ENCODE measurements around the gene CAMTA1. TPM values are rescaled to one million over a fixed set of nuclear protein-coding genes. Genes with fewer than 3 reads are reported as not detected.

The CAMTA1 gene
- total and polyA plus RNA-seq, 9 of the 15 experiments (the other 6 are each of a cell fraction or from before 2014, with no cell fraction given): 43.9 to 161 (median 65.9) TPM

DNA sequence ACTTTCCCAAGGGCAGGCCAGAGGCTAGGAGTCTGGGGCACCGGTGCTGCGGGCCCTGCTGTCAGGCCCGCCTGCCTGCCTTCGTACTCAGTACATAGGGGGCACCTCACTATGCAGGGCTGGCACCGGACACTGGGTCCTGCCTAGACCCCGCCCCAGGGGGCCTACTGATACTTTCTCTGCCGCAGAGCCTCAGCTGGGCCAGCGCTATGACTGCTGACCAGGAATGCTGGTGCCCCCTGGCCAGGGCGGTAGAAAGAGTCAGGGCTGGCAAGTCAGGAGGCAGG, 857.1 kb downstream of the CAMTA1 start:
- no peaks in the 10 kb centered on the region for H3K36me3 ChIP-seq (ENCODE audit: control insufficient read depth, insufficient read depth, low read length)
- WGBS (ENCODE audit: insufficient coverage, low coverage, missing lambda C conversion rate): 0% methylated on average over 9 of the region's 9 CpGs
- H3K4me2 ChIP-seq (ENCODE audit: insufficient read depth, low read length): no peak overlapping the region
- no peak for TF ChIP-seq ZKSCAN3 (CRISPR knock-in tag; IDR thresholded peaks at IDR 0.05)
- no peak for TF ChIP-seq SIN3A (IDR thresholded peaks at IDR 0.05; ENCODE audit: borderline replicate concordance in 2 of 2, control insufficient read depth in 1 of 2, low read depth in 2 of 2, low read length in 2 of 2)
- no peak for TF ChIP-seq ARID2 (IDR thresholded peaks at IDR 0.05)
- no peak for TF ChIP-seq ZNF143 (CRISPR knock-in tag; IDR thresholded peaks at IDR 0.05)
- TF ChIP-seq NFYB (IDR thresholded peaks at IDR 0.05; ENCODE audit: extremely low read depth, insufficient read length): no peak
- TF ChIP-seq ZNF436 (CRISPR knock-in tag; IDR thresholded peaks at IDR 0.05): no peak
- TF ChIP-seq, protein P1, sequence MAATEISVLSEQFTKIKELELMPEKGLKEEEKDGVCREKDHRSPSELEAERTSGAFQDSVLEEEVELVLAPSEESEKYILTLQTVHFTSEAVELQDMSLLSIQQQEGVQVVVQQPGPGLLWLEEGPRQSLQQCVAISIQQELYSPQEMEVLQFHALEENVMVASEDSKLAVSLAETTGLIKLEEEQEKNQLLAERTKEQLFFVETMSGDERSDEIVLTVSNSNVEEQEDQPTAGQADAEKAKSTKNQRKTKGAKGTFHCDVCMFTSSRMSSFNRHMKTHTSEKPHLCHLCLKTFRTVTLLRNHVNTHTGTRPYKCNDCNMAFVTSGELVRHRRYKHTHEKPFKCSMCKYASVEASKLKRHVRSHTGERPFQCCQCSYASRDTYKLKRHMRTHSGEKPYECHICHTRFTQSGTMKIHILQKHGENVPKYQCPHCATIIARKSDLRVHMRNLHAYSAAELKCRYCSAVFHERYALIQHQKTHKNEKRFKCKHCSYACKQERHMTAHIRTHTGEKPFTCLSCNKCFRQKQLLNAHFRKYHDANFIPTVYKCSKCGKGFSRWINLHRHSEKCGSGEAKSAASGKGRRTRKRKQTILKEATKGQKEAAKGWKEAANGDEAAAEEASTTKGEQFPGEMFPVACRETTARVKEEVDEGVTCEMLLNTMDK (IDR thresholded peaks at IDR 0.05; ENCODE audit: borderline replicate concordance, insufficient read depth, low read depth, low read length, poor library complexity, severe bottlenecking): no peak
- no peak for TF ChIP-seq PHB2 (IDR thresholded peaks at IDR 0.05; ENCODE audit: low read depth)
- no peak for TF ChIP-seq ZNF239 (CRISPR knock-in tag; IDR thresholded peaks at IDR 0.05)
- TF ChIP-seq KDM5B (IDR thresholded peaks at IDR 0.05; ENCODE audit: insufficient replicate concordance, low read depth, low read length): no peak
- TF ChIP-seq ZNF717 (CRISPR knock-in tag; IDR thresholded peaks at IDR 0.05): no peak
- H3K27me3 ChIP-seq (ENCODE audit: control insufficient read depth in 2 of 2, insufficient read depth in 2 of 2, low read length in 2 of 2): peaks cover 42 to 74% of the 10 kb centered on the region in 2 experiments
- FAIRE-seq: no peak
- H3K9me1 ChIP-seq (ENCODE audit: control insufficient read depth, insufficient read depth, low read length): peaks cover 7% of the 10 kb centered on the region
- no peak overlapping the region for H3K9ac ChIP-seq (ENCODE audit: insufficient read depth in 1 of 2, low read depth in 2 of 2, low read length in 2 of 2)
- peaks cover 21% of the 10 kb centered on the region; the same call in 1 of the 2 replicates for H4K20me1 ChIP-seq (replicated peaks; ENCODE audit: control insufficient read depth, insufficient read depth, low read length)
- no peak overlapping the region for H3K27ac ChIP-seq (ENCODE audit: extremely low read depth, low read depth, low read length)
- H3K4me3 ChIP-seq: no peak overlapping the region
- no TSS peak for BruUV-seq (replicated peaks)
- no peak for DNase-seq (ENCODE audit: extremely low read depth in 1 of 4, low spot score in 3 of 4)
- intact Hi-C loops (cut with micrococcal nuclease) (loop anchor here (10.0 kb wide), 1 partner anchor 188 kb away; no protein-coding TSS in a partner anchor), in situ Hi-C loops (cut with MboI) (loop anchor here (10.0 kb wide), 1 partner anchor 418 kb away; no protein-coding TSS in a partner anchor)
- CTCF ChIA-PET (ENCODE audit: low intra/inter-chr PET ratio): no interaction called here
- no peaks in the 10 kb centered on the region for H3K79me2 ChIP-seq (ENCODE audit: control insufficient read depth, insufficient read depth, low read length)
- H3K4me1 ChIP-seq (replicated peaks in 1 of 2; ENCODE audit: control insufficient read depth in 2 of 2, insufficient read depth in 2 of 2, low read length in 2 of 2): peaks cover 0 to 15% of the 10 kb centered on the region in 2 experiments; a peak in 1 of 5 replicates
- no peak overlapping the region for H2AFZ ChIP-seq (ENCODE audit: low read depth, low read length)
- POLR2A ChIA-PET: no interaction called here
- ATAC-seq: no peak
- H3K9me3 ChIP-seq (replicated peaks; ENCODE audit: control insufficient read depth, insufficient read depth, low read depth, low read length): no peaks in the 10 kb centered on the region
